DOHH2 (cell line): ENCODE measurements around the gene KRT20.

ENCODE experiments used
- H3F3A ChIP-seq: fragments of 200-600 bp; sonication (generic), shearing (Covaris generic); 2 replicates; pipeline ENCODE4 v1.6.0; 2016; ENCODE audit warnings: antibody characterized with exemption, mild to moderate bottlenecking; ENCODE audit not compliant: control insufficient read depth, insufficient read depth
- H3K27ac ChIP-seq: fragments of 200-600 bp; sonication (generic); 2 replicates; pipeline ENCODE4 v1.5.1; 2014; ENCODE audit warnings: low read depth, mild to moderate bottlenecking, low read length, moderate library complexity
- H3K27me3 ChIP-seq: fragments of 200-600 bp; sonication (generic); 2 replicates; pipeline ENCODE4 v1.6.1; 2014; ENCODE audit warnings: mild to moderate bottlenecking, low read length, mixed read lengths; ENCODE audit not compliant: control insufficient read depth
- H3K36me3 ChIP-seq: fragments of 200-600 bp; sonication (generic); 2 replicates; pipeline ENCODE4 v1.6.1; 2014; ENCODE audit warnings: mild to moderate bottlenecking, low read length, moderate library complexity, mixed read lengths; ENCODE audit not compliant: control insufficient read depth
- H3K4me1 ChIP-seq: fragments of 200-600 bp; sonication (generic); 2 replicates; pipeline ENCODE4 v1.6.1; 2014; ENCODE audit warnings: mild to moderate bottlenecking, low read length, mixed read lengths; ENCODE audit not compliant: control insufficient read depth
- H3K4me2 ChIP-seq: fragments of 200-600 bp; sonication (generic); 2 replicates; pipeline ENCODE4 v1.6.0; 2014; ENCODE audit warnings: mild to moderate bottlenecking, low read length, moderate library complexity
- H3K4me3 ChIP-seq: fragments of 200-600 bp; sonication (generic); 2 replicates; pipeline ENCODE4 v1.5.1; 2014; ENCODE audit warnings: mild to moderate bottlenecking, low read length, mixed read lengths
- H3K79me2 ChIP-seq: fragments of 200-600 bp; sonication (generic); 2 replicates; pipeline ENCODE4 v1.6.1; 2014; ENCODE audit warnings: mild to moderate bottlenecking, low read length, mixed read lengths; ENCODE audit not compliant: control insufficient read depth
- H3K9me2 ChIP-seq: fragments of 200-600 bp; sonication (generic); replicated peaks from 2 replicates; pipeline ENCODE4 v1.6.1; 2014; ENCODE audit warnings: mild to moderate bottlenecking, low read length, mixed read lengths; ENCODE audit not compliant: control insufficient read depth
- H3K9me3 ChIP-seq: fragments of 200-600 bp; sonication (generic); 2 replicates; pipeline ENCODE4 v1.6.1; 2014; ENCODE audit warnings: antibody characterized with exemption, low read length, mixed read lengths; ENCODE audit not compliant: control insufficient read depth, insufficient read depth
- H4K20me1 ChIP-seq: fragments of 200-600 bp; sonication (generic); 2 replicates; pipeline ENCODE4 v1.6.0; 2014; ENCODE audit warnings: low read depth, mild to moderate bottlenecking, antibody characterized with exemption, low read length, moderate library complexity; ENCODE audit not compliant: control insufficient read depth, insufficient read depth
- CTCF ChIP-seq: fragments of 200-600 bp; sonication (generic); IDR thresholded peaks from one replicate; pipeline ENCODE4 v1.5.1; 2014; ENCODE audit warnings: antibody characterized with exemption, mild to moderate bottlenecking, low read depth, low read length; ENCODE audit not compliant: poor library complexity, severe bottlenecking
- EZH2phosphoT487 ChIP-seq: fragments of 200-600 bp; sonication (generic); IDR thresholded peaks from 2 replicates; pipeline ENCODE4 v1.6.1; 2017; ENCODE audit warnings: borderline replicate concordance, mild to moderate bottlenecking, antibody characterized with exemption, low read length, moderate library complexity, mixed read lengths

Gene KRT20

GRCh38 chr17:40843242-40843641 is 41.8 kb downstream of the KRT20 start:
- TF ChIP-seq EZH2phosphoT487 (no peak), CTCF (no peak)
- Histone ChIP-seq H4K20me1 (no peaks in the 10 kb centered on the region), H3K4me1 (no peaks in the 10 kb centered on the region), H3F3A (no peaks in the 10 kb centered on the region), H3K27me3 (peaks cover 26% of the 10 kb centered on the region), H3K9me3 (no peaks in the 10 kb centered on the region), H3K27ac (no peak overlapping the region), H3K4me2 (no peak overlapping the region), H3K9me2 (no peaks in the 10 kb centered on the region), H3K36me3 (no peaks in the 10 kb centered on the region), H3K79me2 (no peaks in the 10 kb centered on the region), H3K4me3 (no peak overlapping the region)

GRCh38 chr17:40841246-40841645 is 43.8 kb downstream of the KRT20 start:
- Histone ChIP-seq H3K4me3 (no peak overlapping the region), H3K27ac (no peak overlapping the region), H3K4me1 (no peaks in the 10 kb centered on the region), H3K36me3 (no peaks in the 10 kb centered on the region), H3K9me3 (no peaks in the 10 kb centered on the region), H3F3A (no peaks in the 10 kb centered on the region), H3K79me2 (no peaks in the 10 kb centered on the region), H3K27me3 (peaks cover 23% of the 10 kb centered on the region), H3K9me2 (no peaks in the 10 kb centered on the region), H4K20me1 (no peaks in the 10 kb centered on the region), H3K4me2 (no peak overlapping the region)
- TF ChIP-seq CTCF (no peak), EZH2phosphoT487 (no peak)

GRCh38 chr17:40839194-40839593 is 45.8 kb downstream of the KRT20 start:
- TF ChIP-seq CTCF: no peak
- TF ChIP-seq EZH2phosphoT487: no peak
- no peaks in the 10 kb centered on the region for H3K4me1 ChIP-seq
- no peak overlapping the region for H3K4me3 ChIP-seq
- H3K79me2 ChIP-seq: no peaks in the 10 kb centered on the region
- 0 out of 2 replicates have a peak, but pooled peaks cover 3% of the 10 kb centered on the region for H3K36me3 ChIP-seq
- H3K27ac ChIP-seq: no peak overlapping the region
- H3F3A ChIP-seq: no peaks in the 10 kb centered on the region
- no peaks in the 10 kb centered on the region for H3K9me3 ChIP-seq
- no peaks in the 10 kb centered on the region for H4K20me1 ChIP-seq
- H3K4me2 ChIP-seq: no peak overlapping the region
- peaks cover 14% of the 10 kb centered on the region for H3K27me3 ChIP-seq
- H3K9me2 ChIP-seq: no peaks in the 10 kb centered on the region
